ENCODE measurements around the gene HOTAIR. TPM values are rescaled to one million over a fixed set of nuclear protein-coding genes. Genes with fewer than 3 reads are reported as not detected.

HOTAIR gene
- total RNA-seq, 1 donor from 2014 or later, result not detected

GRCh38 chr12:54005853-54006558 is 31.3 kb upstream of the HOTAIR start:
- Histone ChIP-seq H3K36me3 (ENCODE audit: insufficient read depth, low read length) (no peaks in the 10 kb centered on the region), H3K27ac (ENCODE audit: low read depth, low read length) (no peak overlapping the region), H3K4me3 (ENCODE audit: insufficient read depth, low read depth, low read length) (peak overlapping the region; percentile 31), H3K9me3 (ENCODE audit: insufficient read depth, low read depth, low read length) (no peaks in the 10 kb centered on the region), H3K4me1 (ENCODE audit: insufficient read depth, low read length) (peaks cover 5% of the 10 kb centered on the region), H3K79me2 (ENCODE audit: insufficient read depth, low read length) (no peaks in the 10 kb centered on the region), H3K9ac (ENCODE audit: low read length) (peak overlapping the region; percentile 43), H3K4me2 (ENCODE audit: low read length) (peak overlapping the region; percentile 82), H2AFZ (ENCODE audit: low read depth, low read length) (peak overlapping the region; percentile 37), H3K27me3 (ENCODE audit: insufficient read depth, low read length) (peaks cover 91% of the 10 kb centered on the region), H4K20me1 (ENCODE audit: insufficient read depth, low read length) (no peaks in the 10 kb centered on the region)
- Mint-ChIP-seq H3K27ac (ENCODE audit: unreplicated experiment) (no peak overlapping the region), H3K27me3 (ENCODE audit: low read depth, unreplicated experiment) (peaks cover 90% of the 10 kb centered on the region), H3K9me3 (ENCODE audit: unreplicated experiment) (peaks cover 12% of the 10 kb centered on the region), H3K36me3 (ENCODE audit: low read depth, unreplicated experiment) (peaks cover 2% of the 10 kb centered on the region), H3K4me1 (ENCODE audit: low read depth, unreplicated experiment) (no peaks in the 10 kb centered on the region), H3K4me3 (ENCODE audit: unreplicated experiment) (no peak overlapping the region)
- no peak for FAIRE-seq
- TF ChIP-seq CTCF (IDR thresholded peaks at IDR 0.05; ENCODE audit: insufficient read depth, low read depth, low read length), result peak; percentile 72
- peak; percentile 68 for TF ChIP-seq EZH2 (IDR thresholded peaks at IDR 0.05; ENCODE audit: insufficient read depth, low read length)
- DNase-seq (ENCODE audit: low read depth), result peak; percentile 20

GRCh38 chr12:54005531-54005852 is 30.7 kb upstream of the HOTAIR start:
- Histone ChIP-seq H3K27me3 (ENCODE audit: insufficient read depth, low read length) (peaks cover 90% of the 10 kb centered on the region), H3K27ac (ENCODE audit: low read depth, low read length) (no peak overlapping the region), H3K4me1 (ENCODE audit: insufficient read depth, low read length) (peaks cover 5% of the 10 kb centered on the region), H3K9me3 (ENCODE audit: insufficient read depth, low read depth, low read length) (no peaks in the 10 kb centered on the region), H2AFZ (ENCODE audit: low read depth, low read length) (no peak overlapping the region), H3K36me3 (ENCODE audit: insufficient read depth, low read length) (no peaks in the 10 kb centered on the region), H4K20me1 (ENCODE audit: insufficient read depth, low read length) (no peaks in the 10 kb centered on the region), H3K4me2 (ENCODE audit: low read length) (no peak overlapping the region), H3K79me2 (ENCODE audit: insufficient read depth, low read length) (no peaks in the 10 kb centered on the region), H3K9ac (ENCODE audit: low read length) (no peak overlapping the region), H3K4me3 (ENCODE audit: insufficient read depth, low read depth, low read length) (no peak overlapping the region)
- no peak for FAIRE-seq
- TF ChIP-seq EZH2 (IDR thresholded peaks at IDR 0.05; ENCODE audit: insufficient read depth, low read length), result no peak
- TF ChIP-seq CTCF (IDR thresholded peaks at IDR 0.05; ENCODE audit: insufficient read depth, low read depth, low read length), result no peak
- Mint-ChIP-seq H3K4me3 (ENCODE audit: unreplicated experiment) (no peak overlapping the region), H3K36me3 (ENCODE audit: low read depth, unreplicated experiment) (peaks cover 2% of the 10 kb centered on the region), H3K4me1 (ENCODE audit: low read depth, unreplicated experiment) (no peaks in the 10 kb centered on the region), H3K27me3 (ENCODE audit: low read depth, unreplicated experiment) (peaks cover 90% of the 10 kb centered on the region), H3K9me3 (ENCODE audit: unreplicated experiment) (peaks cover 12% of the 10 kb centered on the region), H3K27ac (ENCODE audit: unreplicated experiment) (peak overlapping the region; percentile 49)
- DNase-seq (ENCODE audit: low read depth), result no peak

GRCh38 chr12:54004841-54005530 is 30.2 kb upstream of the HOTAIR start:
- H3K4me3 ChIP-seq (ENCODE audit: insufficient read depth, low read depth, low read length), result no peak overlapping the region

More at GRCh38 chr12:54004841-54005530, 30.2 kb upstream of the HOTAIR start:
- Histone ChIP-seq H3K79me2 (ENCODE audit: insufficient read depth, low read length) (no peaks in the 10 kb centered on the region), H4K20me1 (ENCODE audit: insufficient read depth, low read length) (no peaks in the 10 kb centered on the region), H3K9me3 (ENCODE audit: insufficient read depth, low read depth, low read length) (no peaks in the 10 kb centered on the region), H3K27me3 (ENCODE audit: insufficient read depth, low read length) (peaks cover 90% of the 10 kb centered on the region), H3K4me2 (ENCODE audit: low read length) (no peak overlapping the region), H3K36me3 (ENCODE audit: insufficient read depth, low read length) (no peaks in the 10 kb centered on the region), H3K4me1 (ENCODE audit: insufficient read depth, low read length) (peaks cover 5% of the 10 kb centered on the region), H2AFZ (ENCODE audit: low read depth, low read length) (no peak overlapping the region), H3K9ac (ENCODE audit: low read length) (no peak overlapping the region), H3K27ac (ENCODE audit: low read depth, low read length) (no peak overlapping the region)
- Mint-ChIP-seq H3K4me1 (ENCODE audit: low read depth, unreplicated experiment) (no peaks in the 10 kb centered on the region), H3K4me3 (ENCODE audit: unreplicated experiment) (no peak overlapping the region), H3K36me3 (ENCODE audit: low read depth, unreplicated experiment) (peaks cover 2% of the 10 kb centered on the region), H3K27me3 (ENCODE audit: low read depth, unreplicated experiment) (peaks cover 88% of the 10 kb centered on the region), H3K27ac (ENCODE audit: unreplicated experiment) (peak overlapping the region; percentile 49), H3K9me3 (ENCODE audit: unreplicated experiment) (peaks cover 12% of the 10 kb centered on the region)
- TF ChIP-seq CTCF (IDR thresholded peaks at IDR 0.05; ENCODE audit: insufficient read depth, low read depth, low read length), result no peak
- TF ChIP-seq EZH2 (IDR thresholded peaks at IDR 0.05; ENCODE audit: insufficient read depth, low read length), result no peak
- no peak for FAIRE-seq
- DNase-seq (ENCODE audit: low read depth), result no peak

Data from astrocyte (in vitro differentiated cells and primary cell).